HG02840 (cell line): ENCODE data around the gene CACNB2.

ENCODE experiments used
- ATAC-seq: cut with Tn5 transposase; IDR thresholded peaks from one replicate; pipeline ENCODE4 v1.9.1; 2021; ENCODE audit warnings: mild to moderate bottlenecking, moderate library complexity, moderate number of reproducible peaks; ENCODE audit not compliant: unreplicated experiment, low FRiP score

The CACNB2 gene

GRCh38 chr10:18478354-18478753, 338.1 kb downstream of the CACNB2 start:
- no peak for ATAC-seq

GRCh38 chr10:18479502-18479901, 339.3 kb downstream of the CACNB2 start:
- ATAC-seq, result no peak

GRCh38 chr10:18483516-18484186, 343.4 kb downstream of the CACNB2 start:
- ATAC-seq, result no peak

- no peak for ATAC-seq
Observed at GRCh38 chr10:18486438-18486837, 346.2 kb downstream of the CACNB2 start.

GRCh38 chr10:18490755-18491154, 350.5 kb downstream of the CACNB2 start:
- no peak for ATAC-seq

GRCh38 chr10:18497806-18498369, 357.7 kb downstream of the CACNB2 start:
- no peak for ATAC-seq

GRCh38 chr10:18498998-18499397, 358.8 kb downstream of the CACNB2 start:
- ATAC-seq, result no peak

GRCh38 chr10:18500576-18500975, 360.4 kb downstream of the CACNB2 start:
- no peak for ATAC-seq

GRCh38 chr10:18501198-18501597, 361.0 kb downstream of the CACNB2 start:
- peak; percentile 85 for ATAC-seq

GRCh38 chr10:18501629-18502028, 361.4 kb downstream of the CACNB2 start:
- no peak for ATAC-seq

GRCh38 chr10:18504161-18504560, 363.9 kb downstream of the CACNB2 start:
- no peak for ATAC-seq

- no peak for ATAC-seq
Observed at GRCh38 chr10:18505456-18506118, 365.4 kb downstream of the CACNB2 start.

GRCh38 chr10:18508587-18508986, 368.4 kb downstream of the CACNB2 start:
- ATAC-seq, result no peak

- ATAC-seq, result no peak
Observed at GRCh38 chr10:18514537-18514936, 374.3 kb downstream of the CACNB2 start.

- ATAC-seq, result no peak
Observed at GRCh38 chr10:18516851-18517250, 376.6 kb downstream of the CACNB2 start.

- ATAC-seq, result no peak
Observed at GRCh38 chr10:18523025-18523424, 382.8 kb downstream of the CACNB2 start.

- ATAC-seq, result no peak
Observed at GRCh38 chr10:18523858-18524257, 383.6 kb downstream of the CACNB2 start.

GRCh38 chr10:18527687-18528086, 387.5 kb downstream of the CACNB2 start:
- ATAC-seq, result no peak

GRCh38 chr10:18528292-18528691, 388.1 kb downstream of the CACNB2 start:
- no peak for ATAC-seq

GRCh38 chr10:18532881-18533535, 392.8 kb downstream of the CACNB2 start:
- no peak for ATAC-seq

- no peak for ATAC-seq
Observed at GRCh38 chr10:18533896-18534295, 393.7 kb downstream of the CACNB2 start.
